OCI-LY7 (cell line): ENCODE measurements around the gene SELENOM. TPM values are rescaled to one million over a fixed set of nuclear protein-coding genes. Genes with fewer than 3 reads are reported as not detected.

Source experiments
- BruUV-seq: library from RNA; stranded (reverse); fragments of 400-500 nt; replicated peaks from 2 replicates; lab custom pipeline; 2021; lab: Mats Ljungman, UMichigan
- CTCF ChIA-PET: fragments of 300-600 bp; sonication (Branson Sonifier 250); formaldehyde crosslinking; loops from one replicate; lab custom pipeline; 2022; ENCODE audit warnings: antibody characterized with exemption; ENCODE audit not compliant: unreplicated experiment; lab: Charles Lee
- POLR2A ChIA-PET: fragments of 300-600 bp; sonication (Branson Sonifier 250); formaldehyde crosslinking; loops from one replicate; lab custom pipeline; 2022; ENCODE audit warnings: antibody characterized with exemption; lab: Charles Lee
- DNase-seq: peaks from one replicate; pipeline ENCODE4 v3.0.0-alpha.2; 2015; ENCODE audit warnings: low spot score
- H2AFZ ChIP-seq: fragments of 200-600 bp; sonication (generic), shearing (Covaris generic); 2 replicates; pipeline ENCODE4 v1.6.1; 2014; ENCODE audit warnings: mild to moderate bottlenecking, antibody characterized with exemption, low read length, moderate library complexity
- H3K27ac ChIP-seq: fragments of 200-600 bp; sonication (generic); 2 replicates; pipeline ENCODE4 v1.5.1; 2014; ENCODE audit warnings: mixed run types, low read depth, mild to moderate bottlenecking, moderate library complexity, low read length, inconsistent platforms; ENCODE audit not compliant: poor library complexity, severe bottlenecking
- H3K36me3 ChIP-seq: fragments of 200-600 bp; sonication (generic); 2 replicates; pipeline ENCODE4 v1.6.1; 2014; ENCODE audit warnings: mild to moderate bottlenecking, antibody characterized with exemption, low read length, moderate library complexity, mixed read lengths; ENCODE audit not compliant: insufficient read depth
- H3K4me1 ChIP-seq: fragments of 200-600 bp; sonication (generic); 2 replicates; pipeline ENCODE4 v1.5.1; 2014; ENCODE audit warnings: mild to moderate bottlenecking, low read length; ENCODE audit not compliant: insufficient read depth, poor library complexity, severe bottlenecking
- H3K4me2 ChIP-seq: fragments of 200-600 bp; sonication (generic); 2 replicates; pipeline ENCODE4 v1.6.1; 2014; ENCODE audit warnings: mild to moderate bottlenecking, low read length
- H3K4me3 ChIP-seq: fragments of 200-600 bp; sonication (generic); 2 replicates; pipeline ENCODE4 v1.5.1; 2014; ENCODE audit warnings: mild to moderate bottlenecking, low read depth, low read length; ENCODE audit not compliant: poor library complexity, severe bottlenecking
- H3K79me2 ChIP-seq: fragments of 200-600 bp; sonication (generic); 2 replicates; pipeline ENCODE4 v1.6.1; 2016; ENCODE audit warnings: low read depth, mild to moderate bottlenecking, low read length, moderate library complexity, mixed read lengths; ENCODE audit not compliant: insufficient read depth
- H3K9me2 ChIP-seq: fragments of 200-600 bp; sonication (generic); 2 replicates; pipeline ENCODE4 v1.6.1; 2016; ENCODE audit warnings: mild to moderate bottlenecking, low read length, mixed read lengths; ENCODE audit not compliant: insufficient read depth
- H3K9me3 ChIP-seq: fragments of 200-600 bp; sonication (generic); 2 replicates; pipeline ENCODE4 v1.6.1; 2014; ENCODE audit warnings: mild to moderate bottlenecking, mixed run types, low read length, mixed read lengths
- H4K20me1 ChIP-seq: fragments of 200-600 bp; sonication (generic); 2 replicates; pipeline ENCODE4 v1.6.1; 2014; ENCODE audit warnings: mild to moderate bottlenecking, antibody characterized with exemption, low read length, moderate library complexity, mixed read lengths; ENCODE audit not compliant: insufficient read depth
- EZH2phosphoT487 ChIP-seq: fragments of 200-600 bp; sonication (generic); IDR thresholded peaks from 2 replicates; pipeline ENCODE4 v1.6.1; 2018; ENCODE audit warnings: low read depth, borderline replicate concordance, mild to moderate bottlenecking, mixed run types, antibody characterized with exemption, low read length, moderate library complexity, mixed read lengths
- intact Hi-C: fragments of 100-400 bp; cut with micrococcal nuclease; formaldehyde crosslinking; loops from one replicate; pipeline ENCODE4 v1.10.0; 2022; ENCODE audit not compliant: unreplicated experiment
- total RNA-seq, 2 experiments: library from RNA; depleted of rRNA in 1 of 2; stranded (reverse); fragments of >200 nt in 1 of 2; shearing (Covaris generic) in 1 of 2; gene quantifications; 2 replicates each; pipeline ENCODE4 v1.2.3, GENCODE V29; 2014 to 2022
- TF ChIP-seq, protein P1 (sequence below): fragments of 200-600 bp; sonication (generic); conservative IDR thresholded peaks from 2 replicates; pipeline ENCODE4 v1.5.1; 2014; ENCODE audit warnings: mild to moderate bottlenecking, antibody characterized with exemption, low read length, moderate library complexity, mixed read lengths

SELENOM gene
- total RNA-seq, 2 experiments from 2014 or later = 0.55 to 1.4 TPM

DNA sequence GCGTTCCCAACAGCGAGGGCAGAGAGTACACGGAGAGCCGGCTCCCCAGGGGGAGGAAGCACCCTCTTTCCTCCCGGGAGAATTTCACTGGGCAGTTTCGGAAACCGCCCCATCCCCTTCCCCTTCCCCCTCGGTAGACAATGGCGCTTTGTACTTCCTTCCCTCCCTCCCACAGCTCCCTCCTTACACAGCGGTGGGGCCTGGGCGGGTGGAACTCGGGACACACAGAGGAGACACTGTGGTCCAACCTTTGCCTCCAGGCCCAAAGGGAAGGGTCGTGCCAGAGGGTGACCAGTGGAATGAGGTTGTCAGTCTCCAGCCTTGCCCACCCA is 21.9 kb downstream of the SELENOM start:
- Histone ChIP-seq H4K20me1 (no peaks in the 10 kb centered on the region), H3K79me2 (no peaks in the 10 kb centered on the region; the same call in 1 of the 2 replicates), H3K9me2 (no peaks in the 10 kb centered on the region), H3K4me2 (peak overlapping the region; percentile 95), H3K4me3 (peak overlapping the region; percentile 87), H2AFZ (peak overlapping the region; percentile 81), H3K36me3 (no peaks in the 10 kb centered on the region), H3K4me1 (peaks cover 49% of the 10 kb centered on the region), H3K9me3 (no peaks in the 10 kb centered on the region), H3K27ac (peak overlapping the region; percentile 65)
- ChIA-PET CTCF (interaction anchor here (0.9 to 1.7 kb wide), 3 partner anchors 15 to 205 kb away, joined by 3 to 6 read pairs (median 3); no protein-coding TSS in a partner anchor), POLR2A (interaction anchor here (0.7 to 0.9 kb wide), 2 partner anchors 49 to 170 kb away, joined by 3 to 4 read pairs; no protein-coding TSS in a partner anchor)
- TF ChIP-seq EZH2phosphoT487 = no peak
- TF ChIP-seq, protein P1, sequence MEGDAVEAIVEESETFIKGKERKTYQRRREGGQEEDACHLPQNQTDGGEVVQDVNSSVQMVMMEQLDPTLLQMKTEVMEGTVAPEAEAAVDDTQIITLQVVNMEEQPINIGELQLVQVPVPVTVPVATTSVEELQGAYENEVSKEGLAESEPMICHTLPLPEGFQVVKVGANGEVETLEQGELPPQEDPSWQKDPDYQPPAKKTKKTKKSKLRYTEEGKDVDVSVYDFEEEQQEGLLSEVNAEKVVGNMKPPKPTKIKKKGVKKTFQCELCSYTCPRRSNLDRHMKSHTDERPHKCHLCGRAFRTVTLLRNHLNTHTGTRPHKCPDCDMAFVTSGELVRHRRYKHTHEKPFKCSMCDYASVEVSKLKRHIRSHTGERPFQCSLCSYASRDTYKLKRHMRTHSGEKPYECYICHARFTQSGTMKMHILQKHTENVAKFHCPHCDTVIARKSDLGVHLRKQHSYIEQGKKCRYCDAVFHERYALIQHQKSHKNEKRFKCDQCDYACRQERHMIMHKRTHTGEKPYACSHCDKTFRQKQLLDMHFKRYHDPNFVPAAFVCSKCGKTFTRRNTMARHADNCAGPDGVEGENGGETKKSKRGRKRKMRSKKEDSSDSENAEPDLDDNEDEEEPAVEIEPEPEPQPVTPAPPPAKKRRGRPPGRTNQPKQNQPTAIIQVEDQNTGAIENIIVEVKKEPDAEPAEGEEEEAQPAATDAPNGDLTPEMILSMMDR = peak; percentile 6; the same call in 1 of the 2 replicates
- BruUV-seq = no TSS peak
- intact Hi-C loops = loop anchor here (10.0 kb wide), 1 partner anchor 451 kb away; the partner anchor contains the start of gene SLC35E4
- DNase-seq = no peak

DNA sequence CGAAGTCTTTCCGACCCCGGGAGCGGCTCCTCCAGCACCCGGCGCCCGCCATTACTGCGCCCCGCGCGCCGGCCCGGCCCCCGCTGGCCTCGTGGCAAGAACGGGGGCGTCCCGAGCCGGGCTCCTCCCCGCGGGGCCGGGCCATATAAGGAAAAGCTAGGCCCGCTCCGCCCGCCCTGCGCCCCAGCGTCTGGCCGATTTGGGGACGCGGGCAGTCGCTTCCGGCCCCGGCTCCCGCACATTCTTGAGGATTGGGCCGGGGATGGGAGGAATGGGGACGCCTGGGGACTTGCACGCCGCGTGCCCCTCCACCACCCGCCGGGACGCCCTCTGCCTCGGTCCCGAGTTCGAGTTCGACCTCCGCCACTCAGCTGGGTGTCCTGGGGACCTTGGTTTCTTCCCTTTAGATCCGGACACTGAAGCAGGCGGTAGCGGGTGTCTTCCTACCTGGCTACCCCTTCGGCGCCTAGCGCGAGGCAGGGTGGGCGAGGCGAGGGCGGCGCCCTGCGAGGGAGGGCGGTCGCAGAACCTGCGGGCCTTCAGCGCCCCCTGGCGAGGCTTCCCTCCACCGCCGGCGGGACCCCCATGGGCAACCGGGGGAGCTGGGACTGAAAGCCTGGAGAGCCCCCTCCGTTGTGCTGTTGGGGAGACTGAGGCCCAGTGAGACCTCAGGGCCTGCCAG is 22.4 kb downstream of the SELENOM start:
- peaks cover 50% of the 10 kb centered on the region for H3K4me1 ChIP-seq
- no peaks in the 10 kb centered on the region; the same call in 1 of the 2 replicates for H3K79me2 ChIP-seq
- no peaks in the 10 kb centered on the region for H3K36me3 ChIP-seq
- peak overlapping the region; percentile 87 for H3K4me3 ChIP-seq
- H3K9me3 ChIP-seq = no peaks in the 10 kb centered on the region
- TF ChIP-seq, protein P1 = peak; percentile 89
- no peak for TF ChIP-seq EZH2phosphoT487
- CTCF ChIA-PET = interaction anchor here (0.6 to 1.7 kb wide), 4 partner anchors 15 to 206 kb away, joined by 3 to 6 read pairs (median 3); no protein-coding TSS in a partner anchor
- H3K4me2 ChIP-seq = peak overlapping the region; percentile 95
- H4K20me1 ChIP-seq = no peaks in the 10 kb centered on the region
- peak overlapping the region; percentile 65 for H3K27ac ChIP-seq
- POLR2A ChIA-PET = interaction anchor here (0.7 to 2.8 kb wide), 4 partner anchors 21 to 171 kb away, joined by 3 to 9 read pairs (median 5); no protein-coding TSS in a partner anchor
- intact Hi-C loops = loop anchor here (1.0 to 10.0 kb wide), 5 partner anchors 116 to 493 kb away; partner anchors contain the start of genes LIMK2, PES1, SLC35E4 and TUG1
- no peaks in the 10 kb centered on the region for H3K9me2 ChIP-seq
- peak overlapping the region; percentile 81 for H2AFZ ChIP-seq
- BruUV-seq = no TSS peak
- peak; percentile 86 for DNase-seq
